ENCODE measurements around the gene CELF2.
"Not testable (repeated sequence)": the region's sequence is repeated elsewhere in the genome, so short reads cannot be mapped to it uniquely, and the experiment has no call there.

The CELF2 gene

DNA sequence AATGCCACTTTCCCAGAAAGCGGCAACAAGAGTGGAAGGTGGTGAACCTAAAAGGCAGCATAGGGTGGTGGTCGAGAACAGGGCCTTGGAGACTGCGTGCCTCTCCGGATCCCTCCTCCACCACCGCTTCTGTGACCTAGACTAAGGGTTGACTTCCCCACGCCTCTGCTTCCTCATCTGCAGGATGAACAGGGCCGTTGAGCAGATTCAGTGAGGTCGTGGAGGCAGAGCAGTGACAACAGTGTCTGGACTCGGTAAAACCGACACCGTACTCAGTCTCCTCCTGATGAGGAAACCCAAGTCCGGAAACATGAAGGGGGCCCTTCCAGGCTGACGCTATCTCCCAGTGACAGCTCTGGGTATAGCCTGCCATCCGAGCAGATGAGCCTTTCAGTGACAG is 162.6 kb downstream of the CELF2 start:
- H3K4me3 ChIP-seq (ENCODE audit: low read depth, low read length) = peak overlapping the region; percentile 75
- peak; percentile 95 for DNase-seq (ENCODE audit: low read depth)
- TF ChIP-seq MYC (IDR thresholded peaks at IDR 0.05; ENCODE audit: low read depth, low read length) (no peak), POLR2A (IDR thresholded peaks at IDR 0.05; ENCODE audit: extremely low read depth, insufficient read length) (peak; percentile 52)
- TF ChIP-seq, protein P1, sequence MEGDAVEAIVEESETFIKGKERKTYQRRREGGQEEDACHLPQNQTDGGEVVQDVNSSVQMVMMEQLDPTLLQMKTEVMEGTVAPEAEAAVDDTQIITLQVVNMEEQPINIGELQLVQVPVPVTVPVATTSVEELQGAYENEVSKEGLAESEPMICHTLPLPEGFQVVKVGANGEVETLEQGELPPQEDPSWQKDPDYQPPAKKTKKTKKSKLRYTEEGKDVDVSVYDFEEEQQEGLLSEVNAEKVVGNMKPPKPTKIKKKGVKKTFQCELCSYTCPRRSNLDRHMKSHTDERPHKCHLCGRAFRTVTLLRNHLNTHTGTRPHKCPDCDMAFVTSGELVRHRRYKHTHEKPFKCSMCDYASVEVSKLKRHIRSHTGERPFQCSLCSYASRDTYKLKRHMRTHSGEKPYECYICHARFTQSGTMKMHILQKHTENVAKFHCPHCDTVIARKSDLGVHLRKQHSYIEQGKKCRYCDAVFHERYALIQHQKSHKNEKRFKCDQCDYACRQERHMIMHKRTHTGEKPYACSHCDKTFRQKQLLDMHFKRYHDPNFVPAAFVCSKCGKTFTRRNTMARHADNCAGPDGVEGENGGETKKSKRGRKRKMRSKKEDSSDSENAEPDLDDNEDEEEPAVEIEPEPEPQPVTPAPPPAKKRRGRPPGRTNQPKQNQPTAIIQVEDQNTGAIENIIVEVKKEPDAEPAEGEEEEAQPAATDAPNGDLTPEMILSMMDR (IDR thresholded peaks at IDR 0.05; ENCODE audit: low read depth, low read length) = no peak
- TF ChIP-seq, protein P2, sequence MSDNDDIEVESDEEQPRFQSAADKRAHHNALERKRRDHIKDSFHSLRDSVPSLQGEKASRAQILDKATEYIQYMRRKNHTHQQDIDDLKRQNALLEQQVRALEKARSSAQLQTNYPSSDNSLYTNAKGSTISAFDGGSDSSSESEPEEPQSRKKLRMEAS (IDR thresholded peaks at IDR 0.05; ENCODE audit: low read depth, low read length) = peak; percentile 11; the same call in 1 of the 2 replicates

DNA sequence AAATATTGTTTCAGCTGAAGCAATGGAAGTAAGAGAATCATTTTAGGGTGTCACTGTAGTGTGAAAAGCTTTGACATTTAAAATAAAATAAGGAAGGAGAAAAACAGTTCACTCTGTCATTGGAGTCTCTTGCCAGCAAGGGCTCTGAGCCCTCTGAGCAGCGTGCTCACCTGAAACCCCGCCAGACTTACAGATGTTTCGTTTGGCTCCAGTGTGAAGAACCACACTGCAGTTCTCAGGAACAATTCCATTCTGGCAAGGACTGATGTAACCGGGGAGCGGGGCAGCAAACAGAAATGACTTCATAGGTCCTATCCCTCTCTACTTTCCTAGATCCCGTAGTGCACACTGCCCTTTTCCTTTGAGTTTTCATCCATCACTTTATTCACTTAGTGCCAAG is 164.3 kb downstream of the CELF2 start:
- TF ChIP-seq, protein P2 (IDR thresholded peaks at IDR 0.05; ENCODE audit: low read depth, low read length) = no peak
- TF ChIP-seq, protein P1 (IDR thresholded peaks at IDR 0.05; ENCODE audit: low read depth, low read length) = no peak
- TF ChIP-seq MYC (IDR thresholded peaks at IDR 0.05; ENCODE audit: low read depth, low read length) (no peak), POLR2A (IDR thresholded peaks at IDR 0.05; ENCODE audit: extremely low read depth, insufficient read length) (no peak)
- no peak overlapping the region for H3K4me3 ChIP-seq (ENCODE audit: low read depth, low read length)
- no peak for DNase-seq (ENCODE audit: low read depth)

DNA sequence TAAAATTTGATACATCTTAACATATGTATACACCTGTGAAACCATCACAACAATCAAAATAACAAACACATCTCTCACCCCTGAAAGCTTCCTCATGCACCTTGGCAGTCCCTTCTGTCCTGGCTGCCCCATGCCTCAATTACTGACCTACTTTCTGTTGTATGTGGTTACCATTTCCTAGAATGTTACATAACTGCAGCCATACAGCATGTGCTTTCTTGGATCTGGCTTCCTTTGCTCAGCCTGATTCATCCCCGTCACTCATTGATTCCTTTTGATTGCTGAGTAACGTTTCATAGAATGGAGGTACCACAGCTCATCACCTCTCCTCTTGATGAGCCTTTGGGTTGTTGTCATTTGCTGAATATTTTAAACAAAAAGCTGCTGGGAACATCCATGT is 165.3 kb downstream of the CELF2 start:
- DNase-seq (ENCODE audit: low read depth) = peak; percentile 38
- TF ChIP-seq, protein P1 (IDR thresholded peaks at IDR 0.05; ENCODE audit: low read depth, low read length) = no peak
- TF ChIP-seq, protein P2 (IDR thresholded peaks at IDR 0.05; ENCODE audit: low read depth, low read length) = no peak
- TF ChIP-seq MYC (IDR thresholded peaks at IDR 0.05; ENCODE audit: low read depth, low read length) (no peak), POLR2A (IDR thresholded peaks at IDR 0.05; ENCODE audit: extremely low read depth, insufficient read length) (no peak)
- H3K4me3 ChIP-seq (ENCODE audit: low read depth, low read length) = no peak overlapping the region

DNA sequence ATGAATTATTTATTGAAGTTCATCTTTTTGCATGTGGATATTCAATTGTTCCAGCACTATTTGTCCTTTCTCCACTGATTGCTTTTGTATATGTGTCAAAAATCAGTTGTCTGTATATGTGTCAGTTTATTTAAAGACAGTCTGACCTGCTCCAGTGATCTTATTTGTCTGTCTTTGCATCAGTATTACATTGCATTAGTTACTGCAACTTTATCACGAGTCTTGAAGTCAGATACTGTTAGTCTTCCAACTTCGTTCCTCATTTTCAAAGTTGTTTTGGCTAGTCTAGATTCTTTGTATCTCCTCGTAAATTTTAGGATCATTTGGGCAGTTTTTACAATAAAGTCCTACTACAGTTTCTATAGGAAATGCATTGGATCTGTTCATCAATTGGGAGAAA is 166.4 kb downstream of the CELF2 start:
- no peak overlapping the region for H3K4me3 ChIP-seq (ENCODE audit: low read depth, low read length)

DNA sequence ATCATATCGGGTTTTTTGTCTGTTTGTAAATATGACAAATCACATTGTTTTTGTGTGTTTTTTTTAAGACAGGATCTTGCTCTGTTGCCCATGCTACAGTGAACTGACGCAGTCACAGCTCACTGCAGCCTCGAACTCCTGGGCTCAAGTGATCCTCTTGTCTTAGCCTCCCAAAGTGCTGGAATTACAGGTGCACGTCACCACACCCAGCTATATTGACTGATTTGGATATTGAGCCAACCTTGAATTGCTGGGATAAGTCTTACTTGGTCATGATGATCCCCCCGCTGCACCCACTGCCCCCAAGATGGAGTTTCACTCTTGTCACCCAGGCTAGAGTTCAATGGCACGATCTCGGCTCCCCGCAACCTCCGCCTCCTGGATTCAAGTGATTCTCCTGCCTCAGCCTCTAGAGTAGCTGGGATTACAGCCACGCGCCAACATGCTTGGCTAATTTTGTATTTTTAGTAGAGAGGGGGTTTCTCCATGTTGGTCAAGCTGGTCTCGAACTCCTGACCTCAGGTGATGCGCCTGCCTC is 167.5 kb downstream of the CELF2 start:
- DNase-seq (ENCODE audit: low read depth); H3K4me3 ChIP-seq (ENCODE audit: low read depth, low read length): not testable (repeated sequence)

More for the DNA sequence above, 166.4 kb downstream of the CELF2 start:
- DNase-seq (ENCODE audit: low read depth) = no peak
- TF ChIP-seq, protein P1 (IDR thresholded peaks at IDR 0.05; ENCODE audit: low read depth, low read length) = no peak
- TF ChIP-seq, protein P2 (IDR thresholded peaks at IDR 0.05; ENCODE audit: low read depth, low read length) = no peak
- no peak for TF ChIP-seq MYC (IDR thresholded peaks at IDR 0.05; ENCODE audit: low read depth, low read length)
- TF ChIP-seq POLR2A (IDR thresholded peaks at IDR 0.05; ENCODE audit: extremely low read depth, insufficient read length) = no peak

DNA sequence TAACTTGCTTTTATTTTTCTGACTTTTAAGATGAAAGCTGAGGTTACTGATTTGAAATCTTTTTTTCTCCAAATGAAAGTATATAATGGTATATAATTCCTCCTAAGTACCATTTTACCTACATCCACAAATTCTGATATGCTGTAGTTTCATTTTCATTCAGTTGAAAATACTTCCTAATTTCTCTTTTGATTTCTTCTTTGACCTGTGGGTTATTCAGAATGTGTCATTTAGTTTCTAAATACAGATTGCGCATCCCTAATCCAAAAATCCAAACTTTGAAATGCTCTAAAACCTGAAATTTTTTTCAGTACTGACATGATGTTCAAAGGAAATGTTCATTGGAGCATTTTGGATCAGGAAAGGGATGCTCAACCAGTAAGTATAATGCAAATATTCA is 168.7 kb downstream of the CELF2 start:
- DNase-seq (ENCODE audit: low read depth) = no peak
- no peak overlapping the region for H3K4me3 ChIP-seq (ENCODE audit: low read depth, low read length)
- TF ChIP-seq, protein P1 (IDR thresholded peaks at IDR 0.05; ENCODE audit: low read depth, low read length) = no peak
- TF ChIP-seq, protein P2 (IDR thresholded peaks at IDR 0.05; ENCODE audit: low read depth, low read length) = no peak
- TF ChIP-seq POLR2A (IDR thresholded peaks at IDR 0.05; ENCODE audit: extremely low read depth, insufficient read length) = no peak
- TF ChIP-seq MYC (IDR thresholded peaks at IDR 0.05; ENCODE audit: low read depth, low read length) = no peak

All from NB4 (cell line).